Measurements from ENCODE around the gene CFDP1. TPM values are rescaled to one million over a fixed set of nuclear protein-coding genes. Genes with fewer than 3 reads are reported as not detected.

The CFDP1 gene
- total RNA-seq, 1 donor from 2014 or later = 117 TPM

- H3K4me3 ChIP-seq (ENCODE audit: low read depth, low read length) = no peak overlapping the region
- no peak for TF ChIP-seq CTCF (conservative IDR thresholded peaks at IDR 0.05; ENCODE audit: low read depth, low read length)
- DNase-seq (ENCODE audit: low read depth) = peak; percentile 46
Observed at GRCh38 chr16:75351183-75351582, 82.1 kb downstream of the CFDP1 start.

- no peak for DNase-seq (ENCODE audit: low read depth)
- H3K4me3 ChIP-seq (ENCODE audit: low read depth, low read length) = no peak overlapping the region
- TF ChIP-seq CTCF (conservative IDR thresholded peaks at IDR 0.05; ENCODE audit: low read depth, low read length) = no peak
Observed at GRCh38 chr16:75345711-75346110, 87.6 kb downstream of the CFDP1 start.

DNA sequence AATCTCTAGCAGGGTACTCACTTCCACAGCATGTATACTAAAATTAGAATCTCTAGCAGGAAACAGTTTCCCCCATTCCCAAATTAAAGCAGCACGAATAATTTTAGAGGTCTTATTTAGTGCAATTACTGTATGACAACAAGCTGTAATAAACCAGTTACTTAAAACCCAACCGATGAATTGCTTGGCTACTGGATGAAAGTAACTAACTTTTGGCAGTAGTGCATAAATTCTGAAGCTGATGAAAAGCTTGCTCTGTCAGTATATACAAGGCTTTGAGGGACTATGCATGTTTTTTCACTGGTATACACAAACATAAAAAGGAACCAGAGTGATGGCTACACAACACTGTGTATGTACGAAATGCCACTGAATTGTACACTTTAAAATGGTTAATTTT lies 89.4 kb downstream of the CFDP1 start:
- no peak for TF ChIP-seq CTCF (conservative IDR thresholded peaks at IDR 0.05; ENCODE audit: low read depth, low read length)
- no peak overlapping the region for H3K4me3 ChIP-seq (ENCODE audit: low read depth, low read length)
- no peak for DNase-seq (ENCODE audit: low read depth)

DNA sequence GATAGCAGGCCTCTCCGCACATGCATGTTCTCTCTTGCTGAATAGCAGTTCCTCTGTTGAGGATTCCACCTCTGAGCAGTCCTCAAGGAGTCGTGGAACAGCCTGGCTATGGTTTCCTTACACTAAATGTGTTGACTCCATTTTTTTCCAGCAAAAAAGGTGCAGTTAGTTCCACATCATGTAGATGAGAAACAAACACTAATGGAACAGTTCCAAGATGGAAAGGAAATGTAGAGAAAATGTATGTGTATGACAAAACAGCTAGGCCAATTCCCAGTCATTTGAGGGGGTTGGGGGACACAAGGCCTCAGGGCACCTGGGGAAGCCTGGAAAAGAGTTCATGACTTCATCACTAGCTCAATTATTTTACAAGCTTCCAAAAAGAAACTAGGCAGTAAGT lies 90.0 kb downstream of the CFDP1 start:
- TF ChIP-seq CTCF (conservative IDR thresholded peaks at IDR 0.05; ENCODE audit: low read depth, low read length) = no peak
- DNase-seq (ENCODE audit: low read depth) = no peak
- no peak overlapping the region for H3K4me3 ChIP-seq (ENCODE audit: low read depth, low read length)

DNA sequence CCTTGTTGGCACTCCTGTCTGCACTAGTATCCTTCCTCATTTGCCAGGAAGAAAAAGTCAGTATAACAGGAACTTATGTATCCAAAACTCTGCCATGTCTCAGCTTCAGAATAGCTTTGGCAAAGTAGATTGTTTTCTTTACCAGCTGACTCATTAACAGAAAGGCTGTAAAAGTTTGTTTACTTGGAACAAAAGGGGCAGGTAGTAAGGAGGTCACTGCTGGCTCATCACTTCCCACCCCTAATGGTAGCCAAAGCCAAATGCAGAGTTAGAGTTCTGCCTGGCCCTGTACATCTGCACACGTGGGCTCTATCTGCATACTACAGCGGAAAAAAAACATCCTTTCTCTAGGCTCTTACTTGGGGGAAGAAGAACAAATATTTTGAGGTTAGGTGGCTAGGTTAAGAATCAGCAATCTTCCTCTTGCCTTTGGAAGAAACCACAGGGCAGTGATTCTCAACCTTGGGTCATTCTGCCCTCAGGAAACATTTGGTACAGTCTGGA lies 90.9 kb downstream of the CFDP1 start:
- peak; percentile 3 for TF ChIP-seq CTCF (conservative IDR thresholded peaks at IDR 0.05; ENCODE audit: low read depth, low read length)
- DNase-seq (ENCODE audit: low read depth) = peak; percentile 75
- H3K4me3 ChIP-seq (ENCODE audit: low read depth, low read length) = no peak overlapping the region

GRCh38 chr16:75341564-75342307 lies 91.6 kb downstream of the CFDP1 start:
- TF ChIP-seq CTCF (conservative IDR thresholded peaks at IDR 0.05; ENCODE audit: low read depth, low read length) = no peak
- no peak overlapping the region for H3K4me3 ChIP-seq (ENCODE audit: low read depth, low read length)
- no peak for DNase-seq (ENCODE audit: low read depth)
